Astrocyte (in vitro differentiated cells and primary cell): ENCODE results near the gene TRIM23. TPM values are rescaled to one million over a fixed set of nuclear protein-coding genes. Genes with fewer than 3 reads are reported as not detected.
A peak's percentile ranks its signal among the peaks of the same experiment; 100 is the strongest.

Experiments used
- DNase-seq: peaks from one replicate; pipeline ENCODE4 v3.0.0-alpha.2; 2010; ENCODE audit warnings: low read depth
- FAIRE-seq: peaks from 2 replicates; lab custom pipeline; 2011; peaks lifted over from hg19 to GRCh38; lab: Jason Lieb, UNC
- H2AFZ ChIP-seq: 2 replicates; pipeline ENCODE4 v1.6.0; 2012; ENCODE audit warnings: low read depth, low read length, inconsistent platforms
- H3K27ac ChIP-seq: 2 replicates; pipeline ENCODE4 v1.5.1; 2011; ENCODE audit warnings: low read depth, low read length, inconsistent platforms
- H3K27me3 ChIP-seq: 2 replicates; pipeline ENCODE4 v1.6.0; 2011; ENCODE audit warnings: low read length, inconsistent platforms; ENCODE audit not compliant: insufficient read depth
- H3K36me3 ChIP-seq: 2 replicates; pipeline ENCODE4 v1.5.1; 2011; ENCODE audit warnings: low read length, inconsistent platforms; ENCODE audit not compliant: insufficient read depth
- H3K4me1 ChIP-seq: 2 replicates; pipeline ENCODE4 v1.5.1; 2011; ENCODE audit warnings: low read length, inconsistent platforms; ENCODE audit not compliant: insufficient read depth
- H3K4me2 ChIP-seq: 2 replicates; pipeline ENCODE4 v1.6.0; 2012; ENCODE audit warnings: low read length, inconsistent platforms
- H3K4me3 ChIP-seq: 2 replicates; pipeline ENCODE4 v1.5.1; 2011; ENCODE audit warnings: low read depth, mild to moderate bottlenecking, low read length, inconsistent platforms; ENCODE audit not compliant: insufficient read depth
- H3K79me2 ChIP-seq: 2 replicates; pipeline ENCODE4 v1.6.0; 2012; ENCODE audit warnings: mild to moderate bottlenecking, low read length, inconsistent platforms; ENCODE audit not compliant: insufficient read depth
- H3K9ac ChIP-seq: 2 replicates; pipeline ENCODE4 v1.6.0; 2012; ENCODE audit warnings: mild to moderate bottlenecking, low read length, inconsistent platforms
- H3K9me3 ChIP-seq: 2 replicates; pipeline ENCODE4 v1.5.1; 2012; ENCODE audit warnings: low read depth, mild to moderate bottlenecking, low read length, inconsistent platforms; ENCODE audit not compliant: insufficient read depth
- H4K20me1 ChIP-seq: 2 replicates; pipeline ENCODE4 v1.6.0; 2012; ENCODE audit warnings: low read length, inconsistent platforms; ENCODE audit not compliant: insufficient read depth
- H3K27ac Mint-ChIP-seq: one replicate; pipeline ENCODE4 v1.8.0; 2021; ENCODE audit warnings: mild to moderate bottlenecking, mixed read lengths; ENCODE audit not compliant: unreplicated experiment
- H3K27me3 Mint-ChIP-seq: one replicate; pipeline ENCODE4 v1.8.0; 2021; ENCODE audit warnings: low read depth, mixed read lengths; ENCODE audit not compliant: unreplicated experiment
- H3K36me3 Mint-ChIP-seq: one replicate; pipeline ENCODE4 v1.8.0; 2021; ENCODE audit warnings: low read depth, mixed read lengths; ENCODE audit not compliant: unreplicated experiment
- H3K4me1 Mint-ChIP-seq: one replicate; pipeline ENCODE4 v1.8.0; 2021; ENCODE audit warnings: low read depth, mixed read lengths; ENCODE audit not compliant: unreplicated experiment
- H3K4me3 Mint-ChIP-seq: one replicate; pipeline ENCODE4 v1.8.0; 2021; ENCODE audit warnings: mild to moderate bottlenecking, moderate library complexity, mixed read lengths; ENCODE audit not compliant: unreplicated experiment
- H3K9me3 Mint-ChIP-seq: one replicate; pipeline ENCODE4 v1.8.0; 2021; ENCODE audit warnings: mild to moderate bottlenecking, mixed read lengths; ENCODE audit not compliant: unreplicated experiment
- EZH2 ChIP-seq: IDR thresholded peaks from 2 replicates; pipeline ENCODE4 v1.6.1; 2012; ENCODE audit warnings: mild to moderate bottlenecking, low read length, inconsistent platforms; ENCODE audit not compliant: insufficient read depth
- total RNA-seq: library from RNA; stranded (reverse); gene quantifications from 2 replicates; pipeline ENCODE4 v1.2.1, GENCODE V29; 2021
- TF ChIP-seq, protein P1 (sequence below): IDR thresholded peaks from 2 replicates; pipeline ENCODE4 v1.5.1; 2011; ENCODE audit warnings: low read depth, mild to moderate bottlenecking, inconsistent platforms, low read length, moderate library complexity; ENCODE audit not compliant: insufficient read depth

Gene TRIM23
- total RNA-seq, 1 donor from 2014 or later = 14.6 TPM

DNA sequence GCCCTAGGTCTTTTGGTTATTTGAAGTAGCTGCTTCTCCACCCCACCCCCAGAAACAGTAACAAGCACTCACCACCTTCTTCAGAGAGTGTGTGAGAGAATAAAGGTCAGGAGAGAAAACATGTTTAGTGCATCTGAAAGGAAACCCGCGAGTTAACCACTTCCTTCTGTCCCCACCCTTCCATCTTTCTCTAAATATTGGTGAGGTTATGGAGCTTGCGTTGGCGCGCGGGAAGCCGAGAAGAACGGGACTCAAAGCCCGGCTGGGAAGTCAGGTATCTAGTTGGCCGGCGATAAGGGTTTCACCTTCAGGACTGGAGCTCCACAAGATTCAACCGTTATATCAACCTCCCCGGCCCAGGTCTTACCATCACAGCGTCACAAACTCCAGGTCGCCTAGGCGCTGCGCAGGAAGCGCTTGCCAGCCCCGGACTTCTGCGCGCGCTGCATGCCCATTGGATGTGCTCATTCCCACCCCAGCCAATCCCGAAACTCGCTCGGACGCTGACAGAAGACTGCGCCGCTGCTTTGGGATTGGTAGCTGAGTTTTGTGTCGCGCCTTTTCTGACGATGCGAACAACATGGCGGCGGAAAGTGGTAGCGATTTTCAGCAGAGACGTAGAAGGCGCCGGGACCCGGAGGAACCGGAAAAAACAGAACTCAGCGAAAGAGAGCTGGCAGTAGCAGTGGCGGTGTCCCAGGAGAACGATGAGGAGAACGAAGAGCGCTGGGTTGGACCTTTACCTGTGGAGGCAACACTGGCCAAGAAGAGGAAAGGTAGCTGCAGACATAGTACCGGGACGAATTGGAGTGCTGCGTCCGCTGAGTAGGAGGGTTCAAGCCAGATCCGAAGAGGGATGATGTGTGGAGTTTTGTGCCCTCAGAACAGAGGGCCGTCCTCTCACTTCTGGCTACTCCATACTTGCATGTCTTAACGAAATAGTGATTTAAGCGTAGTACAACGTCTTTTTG, 61.1 kb downstream of the TRIM23 start, which contains the start of the genes CENPK and PPWD1:
Gene CENPK (minus strand): TSS at position 438 of the 971 bp plus-strand sequence. CDS start 8,261 bp downstream, outside the sequence.
Gene PPWD1 (plus strand): TSS at position 566 of the 971 bp plus-strand sequence. CDS start 15 bp downstream, at position 581.
- no peaks in the 10 kb centered on the region for H3K36me3 Mint-ChIP-seq
- peak within 1 kb of the TSS; percentile 100 for H3K4me2 ChIP-seq
- peaks cover 6% of the 10 kb centered on the region for H3K4me1 Mint-ChIP-seq
- H3K9me3 ChIP-seq = no peaks in the 10 kb centered on the region
- H3K27me3 ChIP-seq = no peaks in the 10 kb centered on the region
- peak within 1 kb of the TSS; percentile 92 for H3K27ac ChIP-seq
- no peaks in the 10 kb centered on the region for H4K20me1 ChIP-seq
- H3K79me2 ChIP-seq = peaks cover 82% of the 10 kb centered on the region
- peaks cover 10% of the 10 kb centered on the region for H3K4me1 ChIP-seq
- no peak for TF ChIP-seq EZH2
- TF ChIP-seq, protein P1, sequence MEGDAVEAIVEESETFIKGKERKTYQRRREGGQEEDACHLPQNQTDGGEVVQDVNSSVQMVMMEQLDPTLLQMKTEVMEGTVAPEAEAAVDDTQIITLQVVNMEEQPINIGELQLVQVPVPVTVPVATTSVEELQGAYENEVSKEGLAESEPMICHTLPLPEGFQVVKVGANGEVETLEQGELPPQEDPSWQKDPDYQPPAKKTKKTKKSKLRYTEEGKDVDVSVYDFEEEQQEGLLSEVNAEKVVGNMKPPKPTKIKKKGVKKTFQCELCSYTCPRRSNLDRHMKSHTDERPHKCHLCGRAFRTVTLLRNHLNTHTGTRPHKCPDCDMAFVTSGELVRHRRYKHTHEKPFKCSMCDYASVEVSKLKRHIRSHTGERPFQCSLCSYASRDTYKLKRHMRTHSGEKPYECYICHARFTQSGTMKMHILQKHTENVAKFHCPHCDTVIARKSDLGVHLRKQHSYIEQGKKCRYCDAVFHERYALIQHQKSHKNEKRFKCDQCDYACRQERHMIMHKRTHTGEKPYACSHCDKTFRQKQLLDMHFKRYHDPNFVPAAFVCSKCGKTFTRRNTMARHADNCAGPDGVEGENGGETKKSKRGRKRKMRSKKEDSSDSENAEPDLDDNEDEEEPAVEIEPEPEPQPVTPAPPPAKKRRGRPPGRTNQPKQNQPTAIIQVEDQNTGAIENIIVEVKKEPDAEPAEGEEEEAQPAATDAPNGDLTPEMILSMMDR = no peak
- DNase-seq (peak; percentile 91), FAIRE-seq (peak; percentile 64)
- peak within 1 kb of the TSS; percentile 97 for H2AFZ ChIP-seq
- peak within 1 kb of the TSS; percentile 98 for H3K27ac Mint-ChIP-seq
- H3K9ac ChIP-seq = peak within 1 kb of the TSS; percentile 96
- H3K9me3 Mint-ChIP-seq = no peaks in the 10 kb centered on the region
- H3K27me3 Mint-ChIP-seq = no peaks in the 10 kb centered on the region
- H3K4me3 ChIP-seq = peak within 1 kb of the TSS; percentile 99
- peak within 1 kb of the TSS; percentile 100 for H3K4me3 Mint-ChIP-seq
- peaks cover 6% of the 10 kb centered on the region for H3K36me3 ChIP-seq

DNA sequence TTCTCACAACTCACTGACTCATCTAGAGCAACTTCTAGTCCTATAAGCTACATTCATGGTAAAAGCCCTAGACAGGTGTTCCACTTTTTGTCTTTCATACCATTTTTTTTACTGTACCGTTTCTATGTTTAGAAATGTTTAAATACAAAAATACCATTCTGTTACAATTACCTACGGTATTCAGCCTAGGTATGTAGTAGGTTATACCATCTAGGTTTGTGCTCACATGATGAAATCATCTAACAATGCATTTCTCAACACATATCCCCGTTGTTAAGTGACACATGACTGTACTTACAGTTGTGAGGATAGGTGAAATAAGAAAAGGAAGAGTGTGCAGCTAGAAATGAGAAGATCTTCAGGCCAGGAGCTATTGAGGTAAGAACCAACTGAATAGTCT, 67.4 kb downstream of the TRIM23 start:
- H3K4me3 Mint-ChIP-seq = no peak overlapping the region
- peaks cover 12% of the 10 kb centered on the region for H3K36me3 ChIP-seq
- H3K4me1 Mint-ChIP-seq = peaks cover 2% of the 10 kb centered on the region
- no peaks in the 10 kb centered on the region for H3K27me3 ChIP-seq
- H3K4me2 ChIP-seq = no peak overlapping the region
- H3K36me3 Mint-ChIP-seq = no peaks in the 10 kb centered on the region
- no peak overlapping the region for H3K27ac Mint-ChIP-seq
- H3K4me1 ChIP-seq = no peaks in the 10 kb centered on the region
- no peak overlapping the region for H2AFZ ChIP-seq
- DNase-seq (no peak), FAIRE-seq (no peak)
- no peaks in the 10 kb centered on the region for H4K20me1 ChIP-seq
- no peak overlapping the region for H3K4me3 ChIP-seq
- no peaks in the 10 kb centered on the region for H3K9me3 ChIP-seq
- no peaks in the 10 kb centered on the region for H3K27me3 Mint-ChIP-seq
- no peak overlapping the region for H3K9ac ChIP-seq
- peaks cover 43% of the 10 kb centered on the region for H3K79me2 ChIP-seq
- H3K27ac ChIP-seq = no peak overlapping the region
- TF ChIP-seq EZH2 = no peak
- TF ChIP-seq, protein P1 = no peak
- no peaks in the 10 kb centered on the region for H3K9me3 Mint-ChIP-seq
